ENCODE measurements around the gene MED27.

The MED27 gene

GRCh38 chr9:132040808-132041207 lies 38.9 kb downstream of the MED27 start:
- no peak for DNase-seq

DNA sequence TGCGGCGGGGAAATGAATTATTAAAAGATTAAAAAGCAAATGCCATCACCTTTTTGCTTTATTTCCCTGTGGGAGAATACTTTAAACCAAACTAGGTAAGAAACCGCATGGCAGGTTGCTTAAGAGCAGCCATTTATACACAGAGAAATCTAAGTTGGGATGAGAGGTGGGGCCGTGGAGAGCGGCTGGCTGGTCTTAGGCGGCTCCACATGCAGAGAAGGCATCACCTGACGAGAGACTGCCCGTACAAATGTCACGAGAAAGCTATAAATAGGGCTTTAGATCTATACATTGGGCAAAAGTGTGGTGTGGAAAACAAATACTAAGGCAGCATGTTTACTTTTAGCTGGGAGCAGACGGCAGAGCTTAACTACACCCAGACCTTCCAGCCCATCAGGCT lies 39.4 kb downstream of the MED27 start:
- no peak for DNase-seq

- DNase-seq, result no peak
Observed at GRCh38 chr9:132039284-132039683, 40.4 kb downstream of the MED27 start.

DNA sequence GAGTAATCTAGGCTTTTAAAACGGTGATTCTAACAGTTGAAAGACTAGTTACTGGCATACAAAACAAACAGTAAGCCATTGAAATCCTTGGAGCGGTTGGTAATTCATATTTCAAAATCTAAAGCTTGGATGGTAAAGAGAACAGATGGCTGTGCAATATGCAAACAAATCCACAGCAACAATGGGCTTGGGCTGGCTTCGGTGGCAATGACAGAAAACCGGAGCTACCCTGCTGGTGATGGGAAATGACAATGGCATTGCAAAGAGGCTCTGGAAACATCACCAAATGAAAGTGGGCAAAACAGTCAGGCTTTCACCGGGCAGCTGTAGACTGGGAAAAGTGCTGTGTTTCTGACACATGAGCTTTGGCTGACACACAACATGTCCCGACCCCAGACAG lies 42.2 kb downstream of the MED27 start:
- no peak for DNase-seq

DNA sequence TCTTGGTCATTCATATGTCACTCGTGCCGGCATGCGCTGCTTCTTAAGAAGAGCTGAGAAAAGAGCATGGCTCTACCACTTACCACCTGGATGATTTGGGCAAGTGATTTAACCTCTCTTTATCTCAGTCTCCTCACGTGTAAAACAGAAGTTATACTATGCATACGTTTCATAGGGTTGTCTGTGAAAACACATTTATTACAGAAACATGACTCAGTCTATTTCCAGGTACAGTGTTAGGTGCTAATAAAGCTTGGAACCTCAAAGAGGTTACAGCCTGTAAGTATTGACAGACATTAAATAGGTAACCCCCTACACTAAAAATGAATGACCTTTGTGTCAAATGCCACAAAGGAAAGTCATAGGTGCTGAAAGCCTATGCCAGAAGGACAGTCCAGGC lies 43.1 kb downstream of the MED27 start:
- DNase-seq, result no peak

DNA sequence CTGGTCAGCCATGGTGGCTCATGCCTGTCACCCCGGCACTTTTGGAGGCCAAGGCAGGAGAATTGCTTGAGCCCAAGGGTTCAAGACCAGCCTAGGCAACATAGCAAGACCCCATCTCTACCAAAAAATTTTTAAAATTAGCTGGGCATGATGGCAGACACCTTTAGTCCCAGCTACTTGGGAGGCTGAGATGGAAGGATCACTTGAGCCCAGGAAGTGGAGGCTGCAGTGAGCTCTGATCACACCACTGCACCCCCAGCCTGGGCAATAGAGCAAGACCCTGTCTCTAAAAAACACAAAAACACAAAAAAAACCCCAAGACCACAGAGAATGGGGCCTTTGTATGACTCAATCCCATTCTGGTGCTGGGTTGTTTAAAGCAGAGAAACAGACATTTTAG lies 44.0 kb downstream of the MED27 start:
- no peak for DNase-seq

- DNase-seq, result no peak
Observed at GRCh38 chr9:132032238-132032950, 47.3 kb downstream of the MED27 start.

DNA sequence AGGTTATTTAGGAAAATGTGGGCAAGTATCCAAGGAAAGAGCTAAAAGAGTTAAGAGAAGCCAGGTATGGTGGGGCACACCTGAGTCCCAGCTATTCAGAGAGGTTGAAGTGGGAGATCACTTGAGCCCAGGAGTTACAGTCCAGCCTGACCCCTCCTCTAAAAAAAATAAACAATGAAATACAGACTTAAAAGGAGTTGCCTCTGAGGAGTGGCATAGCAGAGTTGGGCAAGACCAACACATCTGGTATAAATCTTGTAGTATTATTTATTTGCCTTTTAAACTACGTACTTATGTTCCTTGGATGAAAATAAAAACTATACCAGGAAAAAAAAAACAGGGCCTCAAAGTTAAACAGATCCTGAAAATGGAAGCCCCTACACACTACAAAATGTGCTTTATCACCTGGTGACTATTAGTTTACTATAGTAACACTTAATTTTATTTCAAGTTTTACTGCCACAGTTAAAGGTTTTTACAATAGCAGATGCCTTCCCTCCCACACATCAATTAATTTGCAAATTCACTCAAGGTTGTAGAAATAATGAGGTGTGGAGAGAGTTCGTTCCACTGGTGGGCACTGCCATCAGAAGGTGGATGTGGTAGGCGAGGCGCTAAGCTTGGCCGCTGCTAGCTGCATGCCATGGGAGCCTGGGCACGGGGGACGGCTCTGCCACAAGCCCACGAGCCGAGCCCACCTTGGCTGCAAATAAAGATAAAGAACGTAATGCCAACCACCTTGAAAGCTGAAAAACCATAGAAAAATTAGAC lies 48.0 kb downstream of the MED27 start:
- DNase-seq, result no peak

DNA sequence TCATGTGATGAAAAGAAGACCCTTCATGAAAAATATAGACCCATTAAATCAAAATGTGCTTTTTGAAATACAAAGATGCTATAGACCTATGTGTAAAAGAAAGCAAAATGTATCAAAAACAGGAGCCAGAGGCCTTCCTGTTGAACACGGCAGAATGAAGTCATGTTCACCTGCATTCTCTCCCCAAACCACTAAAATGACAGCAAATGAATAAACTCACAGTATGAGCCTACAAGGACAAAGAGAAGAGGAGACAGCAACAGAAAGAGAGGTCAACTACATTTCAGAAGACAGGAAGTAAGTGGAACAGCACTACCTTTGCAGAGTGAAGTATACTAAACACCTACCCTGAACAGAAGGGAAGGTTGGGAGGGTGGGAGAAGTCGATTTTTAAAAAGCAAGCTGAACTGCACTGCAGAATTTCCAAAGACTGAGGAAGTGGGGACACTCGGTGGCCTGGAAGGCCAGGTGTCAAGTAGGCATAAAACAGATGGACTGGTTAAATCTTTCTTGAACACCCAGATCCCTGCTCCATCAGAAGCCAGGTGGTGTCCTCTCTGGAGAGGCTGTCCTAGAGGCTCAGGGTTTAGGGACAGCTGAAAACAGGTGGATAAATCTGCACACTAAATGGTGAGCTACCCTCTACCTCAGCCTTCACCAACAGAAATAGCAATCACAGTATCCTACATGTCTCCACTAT lies 48.9 kb downstream of the MED27 start:
- no peak for DNase-seq

- no peak for DNase-seq
Observed at GRCh38 chr9:132027752-132028663, 51.7 kb downstream of the MED27 start.

DNA sequence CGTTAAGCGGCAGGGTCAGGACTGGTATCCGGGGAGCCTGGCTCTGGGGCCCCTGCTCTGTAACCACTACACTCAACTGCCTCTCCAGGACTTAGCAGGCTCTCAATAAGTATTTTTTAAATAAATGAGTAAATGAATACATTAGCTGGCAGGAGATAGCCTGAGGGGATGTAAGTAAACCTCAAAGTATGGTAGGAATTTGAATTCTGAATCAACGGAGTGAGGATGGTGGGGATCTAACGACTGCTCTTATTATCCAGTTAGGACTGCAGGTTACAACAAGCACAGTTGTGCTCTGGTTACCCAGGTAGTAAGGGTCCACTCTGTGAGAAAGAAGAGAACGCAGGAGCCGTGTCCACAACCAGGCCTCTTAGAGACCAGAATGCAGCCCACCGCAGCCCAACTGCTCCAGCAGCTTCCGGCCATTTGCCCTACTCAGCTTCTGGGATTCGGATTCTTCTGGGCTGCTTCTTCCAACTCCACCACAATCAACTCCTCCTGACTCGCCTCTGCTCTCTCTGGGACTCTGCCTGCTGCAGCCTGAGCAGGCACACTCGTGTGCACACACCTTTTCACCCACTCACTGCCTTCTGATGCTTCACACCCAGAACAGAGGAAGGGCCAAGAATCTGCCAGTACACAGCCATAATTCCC lies 52.6 kb downstream of the MED27 start:
- DNase-seq, result no peak

GRCh38 chr9:132025766-132026165 lies 53.9 kb downstream of the MED27 start:
- no peak for DNase-seq

DNA sequence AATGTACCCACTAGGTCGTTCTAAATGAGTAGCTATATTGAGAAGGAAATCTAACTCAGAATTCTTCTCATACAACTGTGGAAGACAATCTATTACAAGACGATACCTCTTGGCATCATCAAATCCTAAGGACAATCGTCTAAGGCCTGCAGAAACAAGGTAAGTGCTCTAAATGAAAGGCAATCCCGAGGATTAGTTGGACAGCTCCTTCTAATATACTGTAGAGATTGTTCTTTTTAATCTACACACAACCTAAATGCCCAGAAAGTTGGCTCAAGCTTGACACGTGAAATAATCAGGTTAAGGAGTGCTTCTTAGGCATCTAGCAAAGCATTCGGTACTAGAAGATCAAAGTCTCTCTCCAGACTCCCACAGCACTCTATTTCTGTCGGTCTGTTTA lies 55.1 kb downstream of the MED27 start:
- DNase-seq, result no peak

DNA sequence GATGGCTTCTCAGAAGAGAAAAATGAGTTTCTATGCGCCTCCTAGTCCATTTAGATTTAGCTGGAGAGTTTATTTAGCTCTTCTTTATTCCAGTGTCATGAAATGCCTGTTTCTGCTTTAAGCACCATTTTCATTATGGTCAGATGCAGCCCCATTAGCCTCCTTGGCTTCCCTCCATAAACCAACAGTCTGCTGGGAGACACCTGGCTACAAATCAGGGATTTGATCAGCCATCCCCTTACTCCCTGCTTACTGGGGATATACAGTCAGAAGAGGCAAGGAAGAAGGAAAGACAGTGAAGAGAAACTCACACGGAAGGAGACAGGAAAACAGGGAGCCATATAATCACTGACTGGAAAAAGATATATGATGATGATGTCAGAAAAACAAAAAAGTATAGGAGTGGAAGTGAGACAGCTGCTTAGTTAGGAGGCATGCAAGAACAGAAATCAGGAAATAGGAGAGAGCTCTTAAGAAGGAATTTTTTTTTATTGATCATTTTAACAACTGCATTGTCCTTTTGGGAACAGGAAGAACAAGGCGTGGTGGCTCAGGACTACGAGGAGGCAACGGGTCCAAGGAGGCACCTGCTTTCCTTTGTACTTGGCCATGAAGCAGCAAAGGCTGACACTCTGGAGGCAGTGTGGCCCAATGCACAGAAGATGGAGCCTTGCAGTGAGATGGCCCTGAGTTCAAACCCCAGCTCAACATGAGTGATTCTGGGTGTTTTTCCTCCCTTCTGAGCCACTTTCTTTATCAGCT lies 56.1 kb downstream of the MED27 start:
- DNase-seq, result no peak

DNA sequence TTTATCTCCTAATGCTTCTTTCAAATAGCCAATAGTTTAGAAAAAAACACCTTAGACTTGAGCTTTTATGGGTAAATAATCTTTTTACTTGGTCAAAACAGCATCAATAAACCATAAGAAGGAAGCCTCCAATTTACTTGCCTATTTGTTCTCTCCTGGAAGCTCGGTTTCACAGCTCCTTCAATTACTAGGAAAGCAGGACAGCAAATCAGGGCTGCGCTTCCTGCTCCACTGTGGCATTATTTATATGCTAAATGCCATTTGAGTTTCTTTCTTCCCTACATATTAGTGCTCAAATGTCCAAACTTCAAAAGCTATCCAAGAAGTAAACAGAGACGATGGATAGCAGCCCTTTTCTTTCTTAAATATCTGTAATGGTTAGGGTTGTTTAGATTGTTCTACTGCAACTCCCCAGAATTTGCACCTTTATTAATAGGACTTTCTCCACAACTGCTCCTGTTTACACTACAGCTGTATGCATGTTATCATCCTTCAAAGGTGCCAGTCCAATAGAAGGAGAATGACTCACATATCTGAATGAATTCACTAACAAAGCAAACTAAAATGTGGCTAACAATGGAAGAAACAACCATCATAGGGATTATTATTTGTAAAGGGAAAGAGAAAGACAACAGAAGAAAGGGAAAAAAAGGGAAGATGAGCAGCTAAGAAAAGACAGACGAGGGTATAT lies 58.7 kb downstream of the MED27 start:
- DNase-seq, result no peak

DNA sequence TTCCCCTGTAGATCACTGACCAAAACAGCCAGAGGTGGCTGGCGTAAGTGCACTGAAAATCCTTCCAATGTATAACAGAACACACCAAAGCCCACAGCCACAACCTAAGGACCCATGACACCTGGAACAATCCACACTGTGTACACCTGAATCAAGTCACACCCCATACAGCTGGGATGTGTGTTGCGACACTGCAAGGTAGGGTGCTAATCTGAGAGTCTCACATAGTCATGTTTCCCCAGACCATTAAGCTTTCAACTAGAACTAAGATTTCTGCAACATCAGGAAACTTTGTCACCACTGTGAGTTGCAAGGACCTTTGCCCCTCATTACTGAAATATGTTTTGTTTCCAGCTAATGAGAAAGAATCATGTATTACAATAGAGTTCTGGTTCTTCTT lies 59.4 kb downstream of the MED27 start:
- DNase-seq, result no peak

- DNase-seq, result no peak
Observed at GRCh38 chr9:132019702-132020101, 60.0 kb downstream of the MED27 start.

DNA sequence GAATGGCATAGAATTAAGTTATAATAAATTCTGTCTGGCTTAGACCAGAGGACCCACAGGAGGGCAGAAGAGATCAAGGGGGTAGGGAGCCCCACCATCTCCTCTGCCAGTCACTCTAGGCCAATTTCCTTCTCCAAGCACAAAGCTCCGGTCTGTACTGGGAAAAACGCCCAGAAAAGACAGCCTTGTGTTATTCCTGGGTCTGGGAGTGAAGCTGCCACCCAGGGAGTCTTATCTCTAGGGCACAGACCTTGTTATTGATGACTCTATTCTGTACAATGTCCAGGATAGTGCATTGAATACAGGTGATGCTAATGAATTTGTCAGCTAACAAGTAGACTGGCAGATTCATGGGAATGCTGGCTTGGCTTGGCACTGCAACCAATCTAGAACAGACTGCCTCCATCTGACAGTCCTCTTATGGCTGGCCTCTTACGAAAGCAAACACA lies 60.7 kb downstream of the MED27 start:
- DNase-seq, result no peak

GRCh38 chr9:132016456-132016855 lies 63.2 kb downstream of the MED27 start:
- DNase-seq, result no peak

- no peak for DNase-seq
Observed at GRCh38 chr9:132015866-132016265, 63.8 kb downstream of the MED27 start.
